H1 (cell line): ENCODE results near the gene FMO5. TPM values are rescaled to one million over a fixed set of nuclear protein-coding genes. Genes with fewer than 3 reads are reported as not detected.

ENCODE experiments used
- EZH2 ChIP-seq: fragments of 200-600 bp; sonication (generic); IDR thresholded peaks from 2 replicates; pipeline ENCODE4 v1.7.1; 2012; ENCODE audit warnings: low read depth, mild to moderate bottlenecking, moderate library complexity, low read length, inconsistent platforms; ENCODE audit not compliant: severe bottlenecking
- TEAD4 ChIP-seq: IDR thresholded peaks from 2 replicates; pipeline ENCODE4 v1.6.1; 2012; ENCODE audit warnings: low read depth, low read length, inconsistent platforms, mixed read lengths
- polyA plus RNA-seq, 7 experiments: library from polyadenylated mRNA; depleted of rRNA in 3 of 7; stranded (reverse) in 5 of 7; unstranded in 2 of 7; fragments of >200 nt in 5 of 7; fragments of 200-250 nt in 2 of 7; gene quantifications; 1 replicate in 5 of 7; 2 replicates in 1 of 7; 4 replicates in 1 of 7; pipeline versions ENCODE4 v1.2.1 to v1.2.3, GENCODE V29; 2011 to 2013; ENCODE audit warnings: missing spikeins in 2 of 7, mixed read lengths in 2 of 7
- total RNA-seq: library from RNA; stranded (reverse); fragmentation: NEBNext Ultra II Directional; extraction: Animal tissue kit (Norgen Biotek cat#: 25700); gene quantifications from 2 replicates; pipeline ENCODE4 v1.2.1, GENCODE V29; 2021
- TF ChIP-seq, protein P1 (sequence below): fragments of 300-600 bp; sonication (generic); IDR thresholded peaks from 2 replicates; pipeline ENCODE4 v1.7.1; 2012; ENCODE audit warnings: low read length, moderate library complexity, mild to moderate bottlenecking, inconsistent platforms; ENCODE audit not compliant: insufficient replicate concordance

FMO5 gene
- total and polyA plus RNA-seq, 2 of the 8 experiments (the other 6 are each of a cell fraction or from before 2014, with no cell fraction given), result 0.27 to 0.34 TPM

DNA sequence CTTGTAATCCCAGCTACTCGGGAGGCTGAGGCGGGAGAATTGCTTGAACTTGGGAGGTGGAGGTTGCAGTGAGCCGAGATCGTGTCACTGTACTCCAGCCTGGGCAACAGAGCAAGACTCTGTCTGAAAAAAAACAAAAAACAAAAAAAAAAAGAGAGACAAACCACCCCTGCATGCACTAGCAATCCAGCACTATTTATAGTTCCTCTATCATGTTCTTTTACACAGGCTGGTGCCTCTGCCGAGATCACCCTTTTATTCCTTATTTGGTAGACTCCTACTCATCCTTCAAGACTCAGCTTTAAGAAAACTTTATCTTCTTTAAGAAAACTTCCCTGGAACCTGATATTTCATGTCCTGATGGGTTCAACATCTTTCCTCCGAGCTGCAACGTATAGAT lies 10.8 kb downstream of the FMO5 start (continued):
- no peak for TF ChIP-seq EZH2
- no peak for TF ChIP-seq TEAD4
- TF ChIP-seq, protein P1, sequence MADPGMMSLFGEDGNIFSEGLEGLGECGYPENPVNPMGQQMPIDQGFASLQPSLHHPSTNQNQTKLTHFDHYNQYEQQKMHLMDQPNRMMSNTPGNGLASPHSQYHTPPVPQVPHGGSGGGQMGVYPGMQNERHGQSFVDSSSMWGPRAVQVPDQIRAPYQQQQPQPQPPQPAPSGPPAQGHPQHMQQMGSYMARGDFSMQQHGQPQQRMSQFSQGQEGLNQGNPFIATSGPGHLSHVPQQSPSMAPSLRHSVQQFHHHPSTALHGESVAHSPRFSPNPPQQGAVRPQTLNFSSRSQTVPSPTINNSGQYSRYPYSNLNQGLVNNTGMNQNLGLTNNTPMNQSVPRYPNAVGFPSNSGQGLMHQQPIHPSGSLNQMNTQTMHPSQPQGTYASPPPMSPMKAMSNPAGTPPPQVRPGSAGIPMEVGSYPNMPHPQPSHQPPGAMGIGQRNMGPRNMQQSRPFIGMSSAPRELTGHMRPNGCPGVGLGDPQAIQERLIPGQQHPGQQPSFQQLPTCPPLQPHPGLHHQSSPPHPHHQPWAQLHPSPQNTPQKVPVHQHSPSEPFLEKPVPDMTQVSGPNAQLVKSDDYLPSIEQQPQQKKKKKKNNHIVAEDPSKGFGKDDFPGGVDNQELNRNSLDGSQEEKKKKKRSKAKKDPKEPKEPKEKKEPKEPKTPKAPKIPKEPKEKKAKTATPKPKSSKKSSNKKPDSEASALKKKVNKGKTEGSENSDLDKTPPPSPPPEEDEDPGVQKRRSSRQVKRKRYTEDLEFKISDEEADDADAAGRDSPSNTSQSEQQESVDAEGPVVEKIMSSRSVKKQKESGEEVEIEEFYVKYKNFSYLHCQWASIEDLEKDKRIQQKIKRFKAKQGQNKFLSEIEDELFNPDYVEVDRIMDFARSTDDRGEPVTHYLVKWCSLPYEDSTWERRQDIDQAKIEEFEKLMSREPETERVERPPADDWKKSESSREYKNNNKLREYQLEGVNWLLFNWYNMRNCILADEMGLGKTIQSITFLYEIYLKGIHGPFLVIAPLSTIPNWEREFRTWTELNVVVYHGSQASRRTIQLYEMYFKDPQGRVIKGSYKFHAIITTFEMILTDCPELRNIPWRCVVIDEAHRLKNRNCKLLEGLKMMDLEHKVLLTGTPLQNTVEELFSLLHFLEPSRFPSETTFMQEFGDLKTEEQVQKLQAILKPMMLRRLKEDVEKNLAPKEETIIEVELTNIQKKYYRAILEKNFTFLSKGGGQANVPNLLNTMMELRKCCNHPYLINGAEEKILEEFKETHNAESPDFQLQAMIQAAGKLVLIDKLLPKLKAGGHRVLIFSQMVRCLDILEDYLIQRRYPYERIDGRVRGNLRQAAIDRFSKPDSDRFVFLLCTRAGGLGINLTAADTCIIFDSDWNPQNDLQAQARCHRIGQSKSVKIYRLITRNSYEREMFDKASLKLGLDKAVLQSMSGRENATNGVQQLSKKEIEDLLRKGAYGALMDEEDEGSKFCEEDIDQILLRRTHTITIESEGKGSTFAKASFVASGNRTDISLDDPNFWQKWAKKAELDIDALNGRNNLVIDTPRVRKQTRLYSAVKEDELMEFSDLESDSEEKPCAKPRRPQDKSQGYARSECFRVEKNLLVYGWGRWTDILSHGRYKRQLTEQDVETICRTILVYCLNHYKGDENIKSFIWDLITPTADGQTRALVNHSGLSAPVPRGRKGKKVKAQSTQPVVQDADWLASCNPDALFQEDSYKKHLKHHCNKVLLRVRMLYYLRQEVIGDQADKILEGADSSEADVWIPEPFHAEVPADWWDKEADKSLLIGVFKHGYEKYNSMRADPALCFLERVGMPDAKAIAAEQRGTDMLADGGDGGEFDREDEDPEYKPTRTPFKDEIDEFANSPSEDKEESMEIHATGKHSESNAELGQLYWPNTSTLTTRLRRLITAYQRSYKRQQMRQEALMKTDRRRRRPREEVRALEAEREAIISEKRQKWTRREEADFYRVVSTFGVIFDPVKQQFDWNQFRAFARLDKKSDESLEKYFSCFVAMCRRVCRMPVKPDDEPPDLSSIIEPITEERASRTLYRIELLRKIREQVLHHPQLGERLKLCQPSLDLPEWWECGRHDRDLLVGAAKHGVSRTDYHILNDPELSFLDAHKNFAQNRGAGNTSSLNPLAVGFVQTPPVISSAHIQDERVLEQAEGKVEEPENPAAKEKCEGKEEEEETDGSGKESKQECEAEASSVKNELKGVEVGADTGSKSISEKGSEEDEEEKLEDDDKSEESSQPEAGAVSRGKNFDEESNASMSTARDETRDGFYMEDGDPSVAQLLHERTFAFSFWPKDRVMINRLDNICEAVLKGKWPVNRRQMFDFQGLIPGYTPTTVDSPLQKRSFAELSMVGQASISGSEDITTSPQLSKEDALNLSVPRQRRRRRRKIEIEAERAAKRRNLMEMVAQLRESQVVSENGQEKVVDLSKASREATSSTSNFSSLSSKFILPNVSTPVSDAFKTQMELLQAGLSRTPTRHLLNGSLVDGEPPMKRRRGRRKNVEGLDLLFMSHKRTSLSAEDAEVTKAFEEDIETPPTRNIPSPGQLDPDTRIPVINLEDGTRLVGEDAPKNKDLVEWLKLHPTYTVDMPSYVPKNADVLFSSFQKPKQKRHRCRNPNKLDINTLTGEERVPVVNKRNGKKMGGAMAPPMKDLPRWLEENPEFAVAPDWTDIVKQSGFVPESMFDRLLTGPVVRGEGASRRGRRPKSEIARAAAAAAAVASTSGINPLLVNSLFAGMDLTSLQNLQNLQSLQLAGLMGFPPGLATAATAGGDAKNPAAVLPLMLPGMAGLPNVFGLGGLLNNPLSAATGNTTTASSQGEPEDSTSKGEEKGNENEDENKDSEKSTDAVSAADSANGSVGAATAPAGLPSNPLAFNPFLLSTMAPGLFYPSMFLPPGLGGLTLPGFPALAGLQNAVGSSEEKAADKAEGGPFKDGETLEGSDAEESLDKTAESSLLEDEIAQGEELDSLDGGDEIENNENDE, result no peak
- TF ChIP-seq, all 59 proteins: peak for 0
